Measurements from ENCODE around the gene NAV2. TPM values are rescaled to one million over a fixed set of nuclear protein-coding genes. Genes with fewer than 3 reads are reported as not detected.

Gene NAV2
- total RNA-seq, 1 experiment from 2014 or later, result 2.1 TPM

DNA sequence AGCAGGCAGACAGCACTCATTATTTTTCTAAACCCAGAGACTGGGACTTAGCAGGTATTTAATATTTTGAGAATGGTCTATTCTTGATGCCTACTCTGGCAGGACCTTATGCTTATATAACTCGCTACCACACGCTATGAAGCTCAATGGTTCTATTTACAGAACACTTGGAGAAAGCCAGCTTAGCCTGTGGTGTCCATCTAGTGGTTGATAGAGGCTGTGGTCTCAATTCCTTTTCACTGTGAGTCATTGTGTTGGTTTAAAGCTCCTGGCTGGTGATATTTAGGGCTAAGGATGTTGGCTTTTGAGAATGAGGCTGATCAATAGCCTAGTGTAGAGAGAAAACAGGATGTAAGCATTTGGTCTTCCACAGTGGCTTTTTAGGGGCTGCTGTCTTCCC, 241.3 kb downstream of the NAV2 start:
- CTCF ChIA-PET, result interaction anchor here (0.7 to 3.0 kb wide), 5 partner anchors 10 to 178 kb away, joined by 3 to 17 read pairs (median 5); no protein-coding TSS in a partner anchor
- no peaks in the 10 kb centered on the region for H4K20me1 ChIP-seq (ENCODE audit: insufficient read depth)

More for the DNA sequence above, 241.3 kb downstream of the NAV2 start:
- Histone ChIP-seq H3K27me3 (ENCODE audit: insufficient read depth, low read length) (peaks cover 4% of the 10 kb centered on the region), H3K79me2 (ENCODE audit: insufficient read depth, low read length) (no peaks in the 10 kb centered on the region), H3K9me2 (ENCODE audit: insufficient read depth) (no peaks in the 10 kb centered on the region), H3K9me3 (ENCODE audit: control insufficient read depth in 1 of 2, insufficient read depth in 1 of 2, low read depth in 1 of 2, low read length in 2 of 2) (no peaks in the 10 kb centered on the region), H3K9ac (ENCODE audit: low read length) (no peak overlapping the region), H3K36me3 (ENCODE audit: control insufficient read depth in 1 of 2, insufficient read depth in 2 of 2, low read length in 2 of 2) (no peaks in the 10 kb centered on the region), H3K4me2 (ENCODE audit: low read length) (no peak overlapping the region), H3K27ac (ENCODE audit: low read depth, low read length) (no peak overlapping the region), H3K4me3 (replicated peaks in 1 of 2; ENCODE audit: low read depth in 1 of 2, low read length in 2 of 2) (no peak overlapping the region), H3K4me1 (ENCODE audit: control insufficient read depth in 1 of 2, insufficient read depth in 2 of 2, low read length in 2 of 2) (peaks cover 0 to 2% of the 10 kb centered on the region in 2 experiments; a peak in 1 of 4 replicates), H2AFZ (ENCODE audit: low read depth, low read length, poor library complexity, severe bottlenecking) (no peak overlapping the region)
- DNase-seq (ENCODE audit: low read depth, low spot score), result peak; percentile 24
- intact Hi-C loops (cut with micrococcal nuclease), result loop anchor here (5.0 kb wide), 2 partner anchors 403 to 658 kb away; no protein-coding TSS in a partner anchor
- ChIA-PET POLR2A (no interaction called here), RAD21 (ENCODE audit: low non-redundant PET in 1 of 2, low total read pairs in 2 of 2, uncharacterized antibody in 2 of 2, unreplicated experiment in 2 of 2) (no interaction called here)
- TF ChIP-seq CBX3 (IDR thresholded peaks at IDR 0.05; ENCODE audit: low read depth), result no peak
- TF ChIP-seq ELF1 (IDR thresholded peaks at IDR 0.05; ENCODE audit: borderline replicate concordance, low read depth), result no peak
- TF ChIP-seq CEBPB (IDR thresholded peaks at IDR 0.05; ENCODE audit: low read depth), result no peak
- no peak for TF ChIP-seq EGR1 (IDR thresholded peaks at IDR 0.05; ENCODE audit: low read depth)
- TF ChIP-seq TCF7L2 (IDR thresholded peaks at IDR 0.05; ENCODE audit: borderline replicate concordance, extremely low read depth, insufficient read depth, insufficient read length), result no peak
- TF ChIP-seq YY1 (IDR thresholded peaks at IDR 0.05; ENCODE audit: extremely low read depth, insufficient replicate concordance, low read depth, low read length), result no peak
- peak; percentile 9; the same call in 1 of the 2 replicates for TF ChIP-seq RAD21 (IDR thresholded peaks at IDR 0.05; ENCODE audit: low read depth)
- TF ChIP-seq SP1 (IDR thresholded peaks at IDR 0.05; ENCODE audit: low read depth), result no peak
- no peak for TF ChIP-seq EZH2phosphoT487 (IDR thresholded peaks at IDR 0.05; ENCODE audit: borderline replicate concordance)
- no peak for TF ChIP-seq POLR2A (IDR thresholded peaks at IDR 0.05; ENCODE audit: borderline replicate concordance, extremely low read depth, insufficient read depth, insufficient read length)
- no peak for TF ChIP-seq POLR2AphosphoS5 (IDR thresholded peaks at IDR 0.05; ENCODE audit: low read depth, low read length)
- TF ChIP-seq, protein P1, sequence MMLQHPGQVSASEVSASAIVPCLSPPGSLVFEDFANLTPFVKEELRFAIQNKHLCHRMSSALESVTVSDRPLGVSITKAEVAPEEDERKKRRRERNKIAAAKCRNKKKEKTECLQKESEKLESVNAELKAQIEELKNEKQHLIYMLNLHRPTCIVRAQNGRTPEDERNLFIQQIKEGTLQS (IDR thresholded peaks at IDR 0.05), result no peak
- TF ChIP-seq SRF (IDR thresholded peaks at IDR 0.05; ENCODE audit: low read depth), result no peak
- TF ChIP-seq SIN3A (IDR thresholded peaks at IDR 0.05; ENCODE audit: low read depth), result no peak
- TF ChIP-seq, protein P2, sequence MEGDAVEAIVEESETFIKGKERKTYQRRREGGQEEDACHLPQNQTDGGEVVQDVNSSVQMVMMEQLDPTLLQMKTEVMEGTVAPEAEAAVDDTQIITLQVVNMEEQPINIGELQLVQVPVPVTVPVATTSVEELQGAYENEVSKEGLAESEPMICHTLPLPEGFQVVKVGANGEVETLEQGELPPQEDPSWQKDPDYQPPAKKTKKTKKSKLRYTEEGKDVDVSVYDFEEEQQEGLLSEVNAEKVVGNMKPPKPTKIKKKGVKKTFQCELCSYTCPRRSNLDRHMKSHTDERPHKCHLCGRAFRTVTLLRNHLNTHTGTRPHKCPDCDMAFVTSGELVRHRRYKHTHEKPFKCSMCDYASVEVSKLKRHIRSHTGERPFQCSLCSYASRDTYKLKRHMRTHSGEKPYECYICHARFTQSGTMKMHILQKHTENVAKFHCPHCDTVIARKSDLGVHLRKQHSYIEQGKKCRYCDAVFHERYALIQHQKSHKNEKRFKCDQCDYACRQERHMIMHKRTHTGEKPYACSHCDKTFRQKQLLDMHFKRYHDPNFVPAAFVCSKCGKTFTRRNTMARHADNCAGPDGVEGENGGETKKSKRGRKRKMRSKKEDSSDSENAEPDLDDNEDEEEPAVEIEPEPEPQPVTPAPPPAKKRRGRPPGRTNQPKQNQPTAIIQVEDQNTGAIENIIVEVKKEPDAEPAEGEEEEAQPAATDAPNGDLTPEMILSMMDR (IDR thresholded peaks at IDR 0.05 in 2 of 3, conservative IDR thresholded peaks at IDR 0.05 in 1 of 3; ENCODE audit: borderline replicate concordance in 1 of 3, insufficient read depth in 1 of 3, low read depth in 2 of 3, low read length in 2 of 3), result peak in 2 of 3 experiments; percentile 42 to 54; a peak in 4 of 6 replicates
- BruUV-seq (replicated peaks), result no TSS peak
- peak; percentile 66 for ATAC-seq

Data from HCT116 (cell line).